ENCODE measurements around the gene SLC8A1. TPM values are rescaled to one million over a fixed set of nuclear protein-coding genes. Genes with fewer than 3 reads are reported as not detected.

SLC8A1 gene
- total RNA-seq, 1 donor from 2014 or later: 3.2 TPM

- DNase-seq (ENCODE audit: extremely low read depth, low read depth, low spot score): no peak
Measured at GRCh38 chr2:40283111-40283909, 168.6 kb downstream of the SLC8A1 start.

DNA sequence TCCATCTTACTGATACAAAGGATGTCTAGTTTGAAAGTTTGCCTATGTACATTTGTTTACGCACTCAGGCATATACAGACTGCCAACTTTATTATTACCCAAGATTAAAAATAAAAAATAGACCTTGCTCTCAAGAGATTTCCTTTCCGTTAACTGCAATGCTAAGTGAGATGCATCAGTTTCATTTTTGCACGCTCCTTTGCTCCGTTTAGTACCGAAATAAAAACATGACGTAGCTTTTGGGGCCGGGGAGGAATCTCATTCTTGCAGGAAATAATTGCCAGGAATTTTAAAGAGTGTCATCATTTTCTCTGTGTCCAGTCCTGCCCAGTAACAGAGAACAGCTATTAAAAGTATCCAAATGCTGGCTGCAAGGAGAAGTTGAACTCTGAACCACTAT lies 169.5 kb downstream of the SLC8A1 start:
- no peak for DNase-seq (ENCODE audit: extremely low read depth, low read depth, low spot score)

DNA sequence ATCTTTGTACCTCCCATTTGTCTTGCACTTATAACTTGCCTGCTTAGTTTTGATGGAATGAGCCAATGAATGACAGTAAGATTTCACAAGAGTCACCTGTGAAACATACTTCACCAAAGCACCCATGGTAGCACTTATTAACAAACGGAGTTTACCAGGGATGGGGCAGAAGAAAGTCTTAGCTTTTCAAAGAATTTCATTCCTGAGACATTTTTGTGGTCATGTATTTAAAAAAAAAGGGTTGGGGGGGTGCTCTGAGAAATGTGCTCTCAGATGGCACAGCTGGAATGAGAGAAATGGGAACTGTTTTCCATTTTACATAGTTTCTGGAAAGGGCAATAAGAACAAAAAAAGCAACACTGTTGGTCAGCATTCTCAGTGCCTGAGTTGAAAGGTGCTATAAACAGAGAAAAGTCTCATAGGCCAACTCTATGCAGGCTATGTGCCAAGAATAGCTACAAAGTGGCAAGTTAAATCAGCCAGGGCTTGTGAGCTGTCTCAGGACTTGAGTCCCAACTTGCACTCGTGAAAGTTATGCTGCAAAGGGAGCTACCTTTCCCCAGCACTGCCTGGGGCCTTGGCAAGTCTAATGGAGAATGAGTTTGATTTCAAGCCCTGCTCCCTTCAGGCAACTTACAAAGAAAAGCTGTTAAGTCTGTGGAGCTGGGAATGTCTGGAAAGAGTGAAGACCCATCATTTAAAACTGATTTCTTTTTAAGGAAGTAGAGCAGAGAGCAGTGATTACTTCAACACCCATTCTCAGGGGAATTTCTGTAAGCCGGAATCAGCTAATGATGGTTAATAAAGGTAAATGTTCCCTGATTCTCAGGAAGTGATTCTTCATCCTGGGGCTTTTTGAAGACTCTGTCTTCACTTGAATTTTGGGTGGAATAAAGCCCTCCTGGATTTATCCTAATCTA lies 170.6 kb downstream of the SLC8A1 start:
- DNase-seq (ENCODE audit: extremely low read depth, low read depth, low spot score): no peak

GRCh38 chr2:40279482-40279881 lies 172.4 kb downstream of the SLC8A1 start:
- no peak for DNase-seq (ENCODE audit: extremely low read depth, low read depth, low spot score)

DNA sequence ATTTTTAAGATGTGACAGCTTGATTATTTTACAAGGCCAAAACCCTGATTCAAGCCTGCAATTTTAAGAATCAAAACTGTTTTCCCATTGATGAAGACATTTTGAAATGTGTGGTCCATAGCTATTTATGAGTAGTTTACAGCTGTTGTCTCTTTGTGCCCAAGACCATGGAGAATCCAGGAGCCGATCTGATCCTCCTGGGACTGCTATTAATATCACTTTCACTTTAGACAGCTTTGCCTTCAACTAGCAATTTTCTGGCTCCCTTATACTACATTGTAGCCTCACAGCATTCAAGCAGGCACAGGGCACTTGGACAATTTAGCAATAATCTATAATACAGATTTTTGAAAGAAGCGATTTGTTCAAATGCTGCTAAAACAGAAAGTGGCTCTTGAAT lies 172.9 kb downstream of the SLC8A1 start:
- no peak for DNase-seq (ENCODE audit: extremely low read depth, low read depth, low spot score)

- no peak for DNase-seq (ENCODE audit: extremely low read depth, low read depth, low spot score)
Measured at GRCh38 chr2:40276076-40276475, 175.8 kb downstream of the SLC8A1 start.

DNA sequence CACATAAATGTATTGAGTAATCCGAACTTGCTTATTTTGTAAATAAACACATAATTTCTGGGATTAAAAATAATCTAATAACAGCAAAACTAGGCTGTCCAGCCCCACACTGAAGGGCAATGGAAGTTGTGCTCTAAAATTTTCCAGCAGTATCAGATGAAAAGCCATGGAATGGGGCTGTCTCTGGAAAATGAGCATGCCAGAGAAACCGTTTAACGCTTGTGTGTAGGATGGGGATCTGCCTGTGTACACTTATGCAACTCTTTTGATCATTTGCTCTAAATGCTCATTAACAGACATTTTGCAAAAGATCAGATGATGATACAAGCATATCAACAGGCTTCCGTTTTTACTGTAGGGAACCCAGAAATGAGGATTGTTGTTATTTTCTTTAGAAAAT lies 177.6 kb downstream of the SLC8A1 start:
- no peak for DNase-seq (ENCODE audit: extremely low read depth, low read depth, low spot score)

- no peak for DNase-seq (ENCODE audit: extremely low read depth, low read depth, low spot score)
Measured at GRCh38 chr2:40273734-40274182, 178.1 kb downstream of the SLC8A1 start.

DNA sequence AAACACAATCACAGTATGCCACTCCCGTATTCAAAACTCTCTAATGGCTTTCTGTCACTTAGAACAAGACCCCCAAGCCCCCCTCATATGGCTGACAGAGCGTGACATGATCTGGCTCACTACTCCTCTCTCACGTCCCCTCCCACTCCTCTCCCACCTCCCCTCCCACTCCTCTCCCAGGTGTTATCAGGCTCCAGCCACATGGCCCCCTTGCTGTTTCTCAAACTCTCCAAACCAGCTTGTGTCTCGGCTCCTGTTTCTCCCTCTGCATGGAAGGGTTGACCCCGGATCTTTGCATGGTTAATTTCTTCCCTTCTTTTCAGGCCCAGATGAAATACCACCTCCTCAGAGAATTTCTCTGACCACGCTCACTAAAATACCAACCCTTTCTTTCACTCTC lies 180.8 kb downstream of the SLC8A1 start:
- no peak for DNase-seq (ENCODE audit: extremely low read depth, low read depth, low spot score)

GRCh38 chr2:40270372-40270771 lies 181.5 kb downstream of the SLC8A1 start:
- no peak for DNase-seq (ENCODE audit: extremely low read depth, low read depth, low spot score)

- DNase-seq (ENCODE audit: extremely low read depth, low read depth, low spot score): no peak
Measured at GRCh38 chr2:40268566-40268965, 183.3 kb downstream of the SLC8A1 start.

GRCh38 chr2:40266201-40266600 lies 185.7 kb downstream of the SLC8A1 start:
- no peak for DNase-seq (ENCODE audit: extremely low read depth, low read depth, low spot score)

GRCh38 chr2:40265602-40266001 lies 186.3 kb downstream of the SLC8A1 start:
- DNase-seq (ENCODE audit: extremely low read depth, low read depth, low spot score): no peak

DNA sequence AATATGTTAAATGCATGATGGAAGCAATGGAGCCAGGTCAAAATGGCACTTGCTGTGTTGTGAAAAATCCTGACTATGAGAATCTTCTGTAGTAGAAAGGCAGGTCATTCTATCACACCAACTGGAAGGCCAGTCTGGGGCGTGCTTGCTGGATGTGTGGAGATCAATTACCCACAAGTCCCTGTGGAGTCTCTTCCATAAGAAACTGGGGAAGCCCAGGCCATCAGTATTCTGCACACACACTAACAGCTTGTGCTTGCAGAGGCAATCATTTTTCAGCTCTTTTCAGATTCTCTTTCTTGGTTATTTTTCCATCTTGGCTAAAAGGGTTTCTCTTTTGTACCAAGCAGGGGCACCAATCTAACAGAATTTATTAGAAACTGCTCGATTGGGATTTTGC lies 190.8 kb downstream of the SLC8A1 start:
- no peak for DNase-seq (ENCODE audit: extremely low read depth, low read depth, low spot score)

- no peak for DNase-seq (ENCODE audit: extremely low read depth, low read depth, low spot score)
Measured at GRCh38 chr2:40260437-40260836, 191.5 kb downstream of the SLC8A1 start.

DNA sequence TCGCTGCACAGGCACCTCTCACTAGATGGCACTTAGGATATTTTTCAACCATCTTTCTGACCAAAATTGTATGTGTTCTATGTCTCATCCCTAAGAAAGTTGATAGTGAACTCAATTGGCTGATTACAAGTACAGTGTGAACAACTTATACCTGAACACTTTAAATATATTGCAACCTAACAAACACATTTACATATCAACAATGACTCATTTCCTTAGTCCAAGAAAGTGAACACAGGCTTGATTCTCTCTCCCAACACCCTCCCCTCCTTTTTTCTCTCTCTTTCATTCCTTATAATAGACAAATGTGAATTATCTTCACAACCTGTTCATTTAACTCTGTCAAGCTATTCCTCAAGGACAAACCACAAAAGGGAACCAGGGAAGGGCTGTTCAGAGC lies 192.0 kb downstream of the SLC8A1 start:
- no peak for DNase-seq (ENCODE audit: extremely low read depth, low read depth, low spot score)

DNA sequence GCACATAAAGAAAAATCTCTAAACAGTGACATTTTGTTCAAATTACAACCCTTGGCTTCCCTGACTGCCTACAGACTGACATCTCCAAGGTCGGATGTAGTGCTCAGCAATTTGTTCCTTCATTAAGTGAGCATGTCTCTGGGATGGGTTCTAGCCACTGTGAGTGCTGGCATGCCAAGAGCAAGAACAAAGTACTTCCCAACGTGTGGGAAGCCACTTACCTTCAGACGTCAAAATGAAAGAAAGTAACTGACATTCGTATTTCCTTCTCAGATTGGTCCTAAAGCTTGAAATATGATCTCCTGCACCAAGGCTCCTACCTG lies 193.8 kb downstream of the SLC8A1 start:
- no peak for DNase-seq (ENCODE audit: extremely low read depth, low read depth, low spot score)

DNA sequence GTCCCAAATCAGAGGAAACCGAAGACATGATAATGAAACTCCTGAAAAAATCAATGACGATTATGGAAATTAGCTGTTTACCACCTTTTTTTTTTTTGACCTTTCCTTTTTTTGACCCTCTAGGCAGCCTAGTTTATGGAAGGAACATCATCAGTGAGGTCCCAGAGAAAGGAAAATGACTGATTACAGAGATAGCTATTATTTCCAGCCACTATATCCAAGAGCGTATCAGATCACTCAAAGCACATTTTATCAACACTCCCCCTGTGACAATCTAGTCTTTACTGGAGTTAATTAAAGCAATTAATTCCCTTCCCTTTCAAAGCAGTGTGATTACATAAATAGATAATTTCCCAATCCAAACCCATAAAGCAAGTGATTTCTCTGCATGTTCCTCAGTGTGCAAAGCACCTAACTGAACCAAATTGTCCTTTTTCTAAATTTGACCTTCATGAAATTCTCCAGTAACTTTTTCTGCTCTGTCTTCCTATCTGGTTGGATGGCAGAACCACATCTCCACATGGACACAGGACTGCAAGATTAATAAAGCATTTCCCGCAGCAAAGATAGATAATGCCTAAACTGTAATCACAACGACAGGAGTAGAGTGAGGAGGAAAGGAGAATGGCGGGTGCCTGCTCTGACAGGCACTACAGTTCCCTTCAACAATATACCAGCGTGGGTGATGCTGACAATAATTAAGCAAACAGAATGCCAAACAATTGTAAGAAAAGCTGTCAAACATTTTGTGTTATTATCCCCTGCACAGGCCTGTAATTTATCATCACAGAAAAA lies 194.4 kb downstream of the SLC8A1 start:
- DNase-seq (ENCODE audit: extremely low read depth, low read depth, low spot score): no peak

DNA sequence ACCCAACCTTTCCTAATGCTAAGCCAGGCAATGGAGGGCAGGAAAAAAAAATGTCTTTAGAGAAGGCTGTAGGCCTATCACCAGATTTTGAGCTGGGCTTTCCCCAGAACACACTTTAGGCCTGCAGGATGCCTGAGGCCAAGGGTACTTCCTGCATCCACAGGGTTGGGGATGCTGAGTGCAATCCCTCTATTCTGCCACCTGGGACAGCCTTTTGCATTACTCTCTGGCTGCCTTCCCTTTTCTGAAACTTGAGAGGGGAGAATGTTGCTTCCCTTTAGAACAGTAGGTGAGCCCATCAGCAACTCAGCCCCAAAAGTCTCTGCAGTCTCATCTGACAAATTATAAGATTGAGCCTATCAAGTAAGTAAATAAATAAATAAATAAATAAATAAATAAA lies 195.2 kb downstream of the SLC8A1 start:
- no peak for DNase-seq (ENCODE audit: extremely low read depth, low read depth, low spot score)

DNA sequence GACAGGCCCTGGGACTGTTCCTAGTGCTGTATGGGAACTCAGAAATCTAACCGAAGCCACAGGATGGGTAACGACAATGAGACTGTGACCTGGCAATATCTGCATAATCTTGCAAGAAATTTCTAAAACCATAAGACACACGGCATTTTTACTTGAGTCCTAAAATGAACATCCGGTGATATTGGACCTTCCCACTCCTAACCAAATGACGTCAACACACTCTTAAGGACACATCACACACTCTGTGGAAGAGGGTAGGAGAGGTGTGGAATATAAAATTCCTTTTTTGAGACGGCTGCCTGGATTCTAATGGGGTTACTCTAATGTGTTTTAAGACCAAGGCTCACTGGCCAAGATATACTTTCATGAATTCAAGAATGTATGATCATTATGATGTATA lies 195.9 kb downstream of the SLC8A1 start:
- DNase-seq (ENCODE audit: extremely low read depth, low read depth, low spot score): no peak

- no peak for DNase-seq (ENCODE audit: extremely low read depth, low read depth, low spot score)
Measured at GRCh38 chr2:40255103-40255502, 196.8 kb downstream of the SLC8A1 start.

All from glomerular endothelial cell (primary cell).